ENCODE results near the gene STAMBP.

Gene STAMBP

GRCh38 chr2:73818296-73818695 is 10.5 kb upstream of the STAMBP start:
- TF ChIP-seq, protein P1, sequence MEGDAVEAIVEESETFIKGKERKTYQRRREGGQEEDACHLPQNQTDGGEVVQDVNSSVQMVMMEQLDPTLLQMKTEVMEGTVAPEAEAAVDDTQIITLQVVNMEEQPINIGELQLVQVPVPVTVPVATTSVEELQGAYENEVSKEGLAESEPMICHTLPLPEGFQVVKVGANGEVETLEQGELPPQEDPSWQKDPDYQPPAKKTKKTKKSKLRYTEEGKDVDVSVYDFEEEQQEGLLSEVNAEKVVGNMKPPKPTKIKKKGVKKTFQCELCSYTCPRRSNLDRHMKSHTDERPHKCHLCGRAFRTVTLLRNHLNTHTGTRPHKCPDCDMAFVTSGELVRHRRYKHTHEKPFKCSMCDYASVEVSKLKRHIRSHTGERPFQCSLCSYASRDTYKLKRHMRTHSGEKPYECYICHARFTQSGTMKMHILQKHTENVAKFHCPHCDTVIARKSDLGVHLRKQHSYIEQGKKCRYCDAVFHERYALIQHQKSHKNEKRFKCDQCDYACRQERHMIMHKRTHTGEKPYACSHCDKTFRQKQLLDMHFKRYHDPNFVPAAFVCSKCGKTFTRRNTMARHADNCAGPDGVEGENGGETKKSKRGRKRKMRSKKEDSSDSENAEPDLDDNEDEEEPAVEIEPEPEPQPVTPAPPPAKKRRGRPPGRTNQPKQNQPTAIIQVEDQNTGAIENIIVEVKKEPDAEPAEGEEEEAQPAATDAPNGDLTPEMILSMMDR (IDR thresholded peaks at IDR 0.05; ENCODE audit: insufficient read depth, low read depth, low read length, missing control alignments), result no peak
- no peak for DNase-seq (ENCODE audit: low read depth)

DNA sequence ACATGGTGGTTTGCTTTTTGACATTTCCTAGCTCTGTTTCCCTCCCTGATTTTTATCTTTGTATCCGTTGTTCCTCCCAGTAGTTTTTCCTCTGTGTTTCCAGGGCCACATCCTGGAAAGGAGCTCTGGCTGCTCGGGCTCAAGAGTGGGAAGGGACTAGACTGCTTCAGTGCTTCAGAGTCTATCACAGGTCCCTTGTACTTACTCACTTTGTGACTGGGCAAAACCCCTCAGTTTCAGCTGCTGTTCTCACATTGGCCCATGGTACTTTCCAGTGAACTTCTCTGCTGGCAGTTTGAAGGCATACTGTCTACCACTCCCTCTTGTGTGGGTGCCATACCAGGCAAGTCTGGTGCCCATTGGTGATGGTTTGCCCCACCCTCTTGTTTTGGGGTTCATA is 7.5 kb upstream of the STAMBP start:
- no peak overlapping the region for H3K4me3 ChIP-seq (ENCODE audit: low read depth, low read length)
- peak; percentile 87 for DNase-seq (ENCODE audit: low read depth)
- TF ChIP-seq, protein P1 (IDR thresholded peaks at IDR 0.05; ENCODE audit: insufficient read depth, low read depth, low read length, missing control alignments), result no peak

More at GRCh38 chr2:73818296-73818695, 10.5 kb upstream of the STAMBP start:
- no peak overlapping the region for H3K4me3 ChIP-seq (ENCODE audit: low read depth, low read length)

DNA sequence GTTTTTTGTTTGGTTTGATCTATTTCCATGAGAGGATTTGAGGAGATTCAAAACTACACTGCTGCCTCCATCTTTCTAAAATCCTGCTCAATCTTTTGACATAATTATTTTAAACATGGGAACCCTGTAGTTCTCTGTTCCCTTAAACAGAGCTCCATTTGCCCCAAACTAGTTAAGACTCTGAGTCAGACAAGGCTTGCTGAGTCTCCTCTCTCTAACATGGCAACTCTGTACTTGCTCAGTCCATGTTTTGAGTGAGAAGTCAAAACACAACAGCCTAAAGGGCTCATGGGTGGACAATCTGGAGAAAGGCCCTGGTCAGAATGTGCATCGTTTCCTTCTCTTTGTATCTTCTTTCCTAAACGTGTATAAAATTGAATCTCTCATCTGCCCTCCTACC is 7.1 kb upstream of the STAMBP start:
- peak; percentile 20 for DNase-seq (ENCODE audit: low read depth)
- TF ChIP-seq, protein P1 (IDR thresholded peaks at IDR 0.05; ENCODE audit: insufficient read depth, low read depth, low read length, missing control alignments), result no peak
- no peak overlapping the region for H3K4me3 ChIP-seq (ENCODE audit: low read depth, low read length)

- TF ChIP-seq, protein P1 (IDR thresholded peaks at IDR 0.05; ENCODE audit: insufficient read depth, low read depth, low read length, missing control alignments), result no peak
- H3K4me3 ChIP-seq (ENCODE audit: low read depth, low read length), result no peak overlapping the region
These were observed 6.5 kb upstream of the STAMBP start for GRCh38 chr2:73822276-73822675.

DNA sequence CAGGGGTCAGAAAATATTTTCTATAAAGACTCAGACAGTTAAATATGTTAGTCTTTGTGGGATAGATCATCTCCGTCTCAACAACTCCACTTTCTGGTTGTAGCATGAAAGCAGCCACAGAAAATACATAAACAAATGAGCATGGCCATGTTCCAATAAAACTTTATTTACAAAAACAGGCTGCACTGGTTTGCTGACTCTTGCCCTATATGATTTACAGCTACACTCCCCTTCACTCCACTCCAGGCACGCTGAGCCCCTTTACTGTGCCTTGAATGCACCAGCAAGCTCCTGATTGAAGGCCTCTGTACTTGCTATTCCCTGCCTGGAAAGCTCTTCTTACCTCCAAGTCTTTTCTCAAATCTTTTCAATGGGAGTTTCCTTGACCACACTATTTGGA is 5.8 kb upstream of the STAMBP start:
- TF ChIP-seq, protein P1 (IDR thresholded peaks at IDR 0.05; ENCODE audit: insufficient read depth, low read depth, low read length, missing control alignments), result no peak
- DNase-seq (ENCODE audit: low read depth), result no peak
- H3K4me3 ChIP-seq (ENCODE audit: low read depth, low read length), result no peak overlapping the region

More at GRCh38 chr2:73822276-73822675, 6.5 kb upstream of the STAMBP start:
- peak; percentile 82 for DNase-seq (ENCODE audit: low read depth)

DNA sequence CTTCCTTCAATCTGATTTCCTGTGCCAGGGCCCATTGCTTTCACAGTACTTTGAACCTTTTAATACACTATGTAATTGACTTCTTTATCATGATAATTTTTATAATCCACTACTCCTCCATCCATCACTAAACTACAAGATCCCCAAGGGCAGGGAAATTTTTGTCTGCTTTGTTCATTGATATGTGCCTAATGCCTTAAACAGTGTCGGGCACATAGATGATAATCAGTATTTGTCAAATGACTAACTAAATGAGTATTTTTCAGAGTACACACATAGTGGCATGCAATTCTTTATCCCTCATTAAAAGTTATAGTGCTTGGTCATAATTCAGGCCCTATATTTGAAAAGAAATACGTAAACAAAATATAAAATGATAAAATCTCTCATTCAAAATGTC is 5.3 kb upstream of the STAMBP start:
- TF ChIP-seq, protein P1 (IDR thresholded peaks at IDR 0.05; ENCODE audit: insufficient read depth, low read depth, low read length, missing control alignments), result no peak
- no peak for DNase-seq (ENCODE audit: low read depth)
- H3K4me3 ChIP-seq (ENCODE audit: low read depth, low read length), result no peak overlapping the region

DNA sequence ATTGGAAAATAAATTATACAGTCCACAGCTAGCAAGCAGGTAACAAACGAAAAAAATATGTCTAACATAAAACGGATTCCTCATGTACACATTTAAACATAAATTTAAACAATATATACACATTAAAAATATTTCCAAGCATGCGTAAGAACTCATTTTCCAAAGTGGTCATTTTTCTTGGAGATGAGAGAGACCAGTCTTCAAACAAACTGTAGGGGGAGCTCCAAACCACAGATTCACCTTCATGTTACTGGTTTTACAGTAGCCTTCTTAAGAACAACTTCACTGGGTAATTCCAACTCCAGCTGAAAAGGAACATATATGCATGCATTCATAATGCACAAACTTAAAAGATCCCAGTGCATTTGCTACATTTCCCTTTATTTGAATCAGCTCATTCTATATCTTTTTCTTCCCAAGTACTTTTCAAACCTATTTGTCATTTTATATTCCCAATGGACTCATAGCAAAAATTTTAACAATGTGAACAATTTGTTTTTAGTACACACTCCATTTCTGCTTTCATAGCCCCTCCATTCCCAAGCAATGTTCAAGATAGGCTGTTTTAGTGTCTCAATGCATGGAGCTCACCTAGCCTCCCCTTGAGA is 4.7 kb upstream of the STAMBP start:
- peak; percentile 86 for DNase-seq (ENCODE audit: low read depth)
- TF ChIP-seq, protein P1 (IDR thresholded peaks at IDR 0.05; ENCODE audit: insufficient read depth, low read depth, low read length, missing control alignments), result peak; percentile 80
- no peak overlapping the region for H3K4me3 ChIP-seq (ENCODE audit: low read depth, low read length)

Measured in GM12865 (cell line).